ENCODE results near the gene ZBTB21.

The ZBTB21 gene

DNA sequence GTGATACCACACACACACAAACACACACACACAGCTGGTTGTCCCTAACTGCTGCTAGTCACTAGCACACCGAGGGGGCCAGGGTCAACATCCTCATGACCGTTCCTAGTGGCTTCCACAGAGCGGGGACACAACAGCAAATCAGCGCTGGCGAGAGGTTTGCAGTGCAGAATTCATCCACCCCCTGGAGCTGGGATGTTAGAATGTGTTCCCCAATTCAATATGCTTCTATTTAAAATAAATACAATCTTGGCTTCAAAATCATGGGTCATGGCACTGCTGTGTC is 40.1 kb downstream of the ZBTB21 start:
- Histone ChIP-seq H3K4me2 (ENCODE audit: low read depth, low read length) (no peak overlapping the region), H3K27me3 (replicated peaks; ENCODE audit: insufficient read depth, low read length) (peaks cover 2% of the 10 kb centered on the region; the same call in 1 of the 2 replicates), H3K36me3 (replicated peaks; ENCODE audit: insufficient read depth, low read length) (no peaks in the 10 kb centered on the region), H3K9me3 (replicated peaks; ENCODE audit: insufficient read depth, low read length) (no peaks in the 10 kb centered on the region), H4K20me1 (ENCODE audit: insufficient read depth, low read length) (no peaks in the 10 kb centered on the region), H3K4me3 (ENCODE audit: low read length) (no peak overlapping the region), H3K79me2 (ENCODE audit: low read length) (no peaks in the 10 kb centered on the region), H3K4me1 (ENCODE audit: low read length) (no peaks in the 10 kb centered on the region), H3K9me2 (replicated peaks; ENCODE audit: insufficient read depth, low read length) (no peaks in the 10 kb centered on the region), H3K27ac (ENCODE audit: low read length) (no peak overlapping the region), H2AFZ (ENCODE audit: low read length) (no peak overlapping the region), H3F3A (ENCODE audit: insufficient read depth, low read length) (no peaks in the 10 kb centered on the region), H3K9ac (ENCODE audit: low read length) (no peak overlapping the region)
- no peak for DNase-seq
- TF ChIP-seq, protein P1, sequence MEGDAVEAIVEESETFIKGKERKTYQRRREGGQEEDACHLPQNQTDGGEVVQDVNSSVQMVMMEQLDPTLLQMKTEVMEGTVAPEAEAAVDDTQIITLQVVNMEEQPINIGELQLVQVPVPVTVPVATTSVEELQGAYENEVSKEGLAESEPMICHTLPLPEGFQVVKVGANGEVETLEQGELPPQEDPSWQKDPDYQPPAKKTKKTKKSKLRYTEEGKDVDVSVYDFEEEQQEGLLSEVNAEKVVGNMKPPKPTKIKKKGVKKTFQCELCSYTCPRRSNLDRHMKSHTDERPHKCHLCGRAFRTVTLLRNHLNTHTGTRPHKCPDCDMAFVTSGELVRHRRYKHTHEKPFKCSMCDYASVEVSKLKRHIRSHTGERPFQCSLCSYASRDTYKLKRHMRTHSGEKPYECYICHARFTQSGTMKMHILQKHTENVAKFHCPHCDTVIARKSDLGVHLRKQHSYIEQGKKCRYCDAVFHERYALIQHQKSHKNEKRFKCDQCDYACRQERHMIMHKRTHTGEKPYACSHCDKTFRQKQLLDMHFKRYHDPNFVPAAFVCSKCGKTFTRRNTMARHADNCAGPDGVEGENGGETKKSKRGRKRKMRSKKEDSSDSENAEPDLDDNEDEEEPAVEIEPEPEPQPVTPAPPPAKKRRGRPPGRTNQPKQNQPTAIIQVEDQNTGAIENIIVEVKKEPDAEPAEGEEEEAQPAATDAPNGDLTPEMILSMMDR (IDR thresholded peaks at IDR 0.05; ENCODE audit: low read length) = no peak
- TF ChIP-seq EZH2 (optimal IDR thresholded peaks at IDR 0.05; ENCODE audit: low read depth, low read length) (no peak), EZH2phosphoT487 (IDR thresholded peaks at IDR 0.05; ENCODE audit: low read length) (no peak)

DNA sequence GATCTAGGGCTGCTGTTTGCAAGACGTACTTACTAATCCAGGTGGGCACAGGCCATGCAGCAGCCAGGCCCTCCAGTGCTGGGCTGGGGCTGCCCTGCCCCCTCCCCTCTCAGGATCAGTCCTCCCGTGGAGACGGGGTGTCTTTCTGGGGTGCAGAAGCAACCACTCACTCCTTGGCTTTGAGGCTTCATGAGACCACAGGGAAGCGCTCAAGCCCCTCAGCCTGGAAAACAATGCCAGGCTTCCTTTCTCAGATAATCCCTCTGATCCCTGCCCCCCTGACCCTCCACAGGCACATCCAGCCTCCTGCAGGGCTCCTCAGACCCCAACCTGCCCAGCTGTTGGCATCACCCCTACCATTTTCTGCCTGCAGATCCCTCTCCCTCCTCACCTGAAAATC is 42.5 kb downstream of the ZBTB21 start:
- Histone ChIP-seq H3K9ac (ENCODE audit: low read length) (no peak overlapping the region), H3K79me2 (ENCODE audit: low read length) (no peaks in the 10 kb centered on the region), H3F3A (ENCODE audit: insufficient read depth, low read length) (no peaks in the 10 kb centered on the region), H3K36me3 (replicated peaks; ENCODE audit: insufficient read depth, low read length) (no peaks in the 10 kb centered on the region), H3K9me3 (replicated peaks; ENCODE audit: insufficient read depth, low read length) (no peaks in the 10 kb centered on the region), H3K27me3 (replicated peaks; ENCODE audit: insufficient read depth, low read length) (peaks cover 24% of the 10 kb centered on the region), H3K9me2 (replicated peaks; ENCODE audit: insufficient read depth, low read length) (no peaks in the 10 kb centered on the region), H2AFZ (ENCODE audit: low read length) (no peak overlapping the region), H3K27ac (ENCODE audit: low read length) (no peak overlapping the region), H4K20me1 (ENCODE audit: insufficient read depth, low read length) (no peaks in the 10 kb centered on the region), H3K4me1 (ENCODE audit: low read length) (no peaks in the 10 kb centered on the region), H3K4me3 (ENCODE audit: low read length) (no peak overlapping the region), H3K4me2 (ENCODE audit: low read depth, low read length) (no peak overlapping the region)
- DNase-seq = no peak
- TF ChIP-seq EZH2 (optimal IDR thresholded peaks at IDR 0.05; ENCODE audit: low read depth, low read length) (no peak), EZH2phosphoT487 (IDR thresholded peaks at IDR 0.05; ENCODE audit: low read length) (no peak)
- TF ChIP-seq, protein P1 (IDR thresholded peaks at IDR 0.05; ENCODE audit: low read length) = no peak

DNA sequence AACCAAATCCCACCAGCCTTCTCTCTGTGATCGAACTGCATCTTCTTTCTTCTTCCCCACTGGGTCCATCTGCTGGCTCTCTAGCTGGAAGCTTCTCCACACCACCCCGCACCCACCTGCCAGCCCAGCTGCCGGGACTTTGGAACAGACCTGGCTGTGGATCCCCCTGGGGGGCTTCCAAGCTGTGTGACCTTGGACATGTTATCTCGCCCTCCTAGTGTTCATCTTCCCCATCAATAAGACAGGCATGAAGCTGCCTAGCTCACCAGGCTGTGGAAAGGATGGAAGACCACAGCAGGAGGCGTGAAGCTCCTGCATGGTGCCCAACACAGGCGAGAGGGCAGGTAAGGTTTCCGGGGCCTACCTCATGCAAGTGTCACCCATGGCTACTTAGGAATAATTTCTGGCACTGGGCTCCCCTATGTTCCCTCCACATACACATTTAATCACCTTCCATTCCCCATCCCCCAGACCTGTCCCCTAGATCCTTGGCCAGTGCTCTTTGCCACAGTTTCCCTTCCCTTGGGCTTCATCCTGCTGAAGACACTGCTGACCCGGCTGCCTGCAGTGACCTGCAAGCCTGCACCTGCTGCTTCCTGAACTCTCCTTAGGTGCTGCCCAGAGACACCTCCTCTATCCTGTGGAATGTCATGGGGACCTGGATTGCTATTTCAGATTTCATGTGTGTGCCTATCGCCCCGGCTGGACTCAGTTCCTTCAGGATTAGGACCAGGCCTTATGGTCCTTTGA is 43.1 kb downstream of the ZBTB21 start:
- Histone ChIP-seq H3K4me2 (ENCODE audit: low read depth, low read length) (no peak overlapping the region), H3K4me1 (ENCODE audit: low read length) (no peaks in the 10 kb centered on the region), H3K79me2 (ENCODE audit: low read length) (no peaks in the 10 kb centered on the region), H3F3A (ENCODE audit: insufficient read depth, low read length) (no peaks in the 10 kb centered on the region), H3K36me3 (replicated peaks; ENCODE audit: insufficient read depth, low read length) (no peaks in the 10 kb centered on the region), H3K9me2 (replicated peaks; ENCODE audit: insufficient read depth, low read length) (no peaks in the 10 kb centered on the region), H2AFZ (ENCODE audit: low read length) (no peak overlapping the region), H4K20me1 (ENCODE audit: insufficient read depth, low read length) (no peaks in the 10 kb centered on the region), H3K9ac (ENCODE audit: low read length) (no peak overlapping the region), H3K9me3 (replicated peaks; ENCODE audit: insufficient read depth, low read length) (no peaks in the 10 kb centered on the region), H3K27me3 (replicated peaks; ENCODE audit: insufficient read depth, low read length) (peaks cover 30% of the 10 kb centered on the region), H3K27ac (ENCODE audit: low read length) (no peak overlapping the region), H3K4me3 (ENCODE audit: low read length) (no peak overlapping the region)
- DNase-seq = no peak
- TF ChIP-seq, protein P1 (IDR thresholded peaks at IDR 0.05; ENCODE audit: low read length) = no peak

All from MM.1S (cell line).